ENCODE measurements around the gene PGM2.
A peak's percentile ranks its signal among the peaks of the same experiment; 100 is the strongest.

PGM2 gene

DNA sequence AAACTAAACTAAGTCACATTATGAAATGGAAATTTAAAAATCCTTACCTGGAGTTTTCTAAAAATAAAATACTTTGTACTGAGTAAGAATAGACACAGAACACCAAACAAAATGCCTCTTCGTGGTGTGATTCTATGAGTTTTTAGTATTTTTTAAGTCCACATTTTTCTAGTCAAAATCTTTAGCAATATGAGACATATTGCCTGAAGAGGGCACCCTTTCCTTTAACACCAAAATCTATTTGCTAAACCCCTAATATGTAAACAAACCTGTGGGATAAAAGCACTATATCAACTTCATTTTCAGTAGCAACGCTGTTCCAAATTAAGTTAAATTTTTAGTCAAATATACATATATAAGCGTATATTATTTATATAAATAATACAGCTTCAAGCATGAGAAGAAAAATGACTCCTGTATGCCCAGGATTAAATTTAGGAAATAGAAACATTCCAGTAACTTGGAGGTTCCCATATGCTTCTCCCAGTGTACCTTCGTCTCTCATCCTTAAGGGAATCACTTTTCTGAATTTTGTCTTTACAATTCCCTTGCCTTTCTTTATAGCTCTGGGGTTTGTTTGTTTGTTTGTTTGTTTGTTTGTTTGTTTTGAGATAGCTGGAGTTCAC lies 23.0 kb upstream of the PGM2 start:
- Histone ChIP-seq H3K14ac (ENCODE audit: low read length) (no peak overlapping the region), H3K9ac (ENCODE audit: low read depth, low read length, poor library complexity) (no peak overlapping the region), H3K27ac (replicated peaks; ENCODE audit: low read length) (no peak overlapping the region), H3K36me3 (replicated peaks in 1 of 2; ENCODE audit: control insufficient read depth in 2 of 2, insufficient read depth in 2 of 2, low read length in 2 of 2) (no peaks in the 10 kb centered on the region), H2BK120ac (ENCODE audit: low read depth, low read length) (no peak overlapping the region), H4K8ac (ENCODE audit: low read depth, low read length) (no peak overlapping the region), H3K79me1 (ENCODE audit: low read depth, low read length) (no peaks in the 10 kb centered on the region), H3K18ac (ENCODE audit: low read length) (no peak overlapping the region), H2BK12ac (ENCODE audit: low read length) (no peak overlapping the region), H3K9me3 (replicated peaks in 1 of 2; ENCODE audit: control insufficient read depth in 2 of 2, insufficient read depth in 1 of 2, low read depth in 1 of 2, low read length in 2 of 2) (no peaks in the 10 kb centered on the region), H3K4me2 (ENCODE audit: insufficient read depth, low read length, poor library complexity, severe bottlenecking) (no peak overlapping the region), H3K4me3 (ENCODE audit: low read length in 2 of 2) (no peak overlapping the region), H2BK15ac (ENCODE audit: low read length) (no peak overlapping the region), H3K27me3 (ENCODE audit: control insufficient read depth in 3 of 3, insufficient read depth in 3 of 3, low read depth in 1 of 3, low read length in 3 of 3) (peaks cover 0 to 5% (median 0%) of the 10 kb centered on the region in 3 experiments), H3K4me1 (ENCODE audit: control insufficient read depth in 2 of 2, insufficient read depth in 1 of 2, low read depth in 1 of 2, low read length in 2 of 2) (no peaks in the 10 kb centered on the region), H2BK5ac (ENCODE audit: low read length) (no peak overlapping the region), H4K91ac (ENCODE audit: low read depth, low read length, poor library complexity) (no peak overlapping the region), H3K4ac (ENCODE audit: low read length) (no peak overlapping the region), H2AFZ (ENCODE audit: low read length) (no peak overlapping the region), H2AK5ac (ENCODE audit: low read depth, low read length) (no peak overlapping the region), H3K23ac (ENCODE audit: low read depth, low read length, poor library complexity) (no peak overlapping the region)
- WGBS, 2 donors (ENCODE audit: extremely low coverage in 2 of 2, insufficient read length in 2 of 2, insufficient replicate concordance in 1 of 2) = no CpG with 5 or more reads among the region's 4 CpGs
- no peak for DNase-seq (ENCODE audit: low spot score)

DNA sequence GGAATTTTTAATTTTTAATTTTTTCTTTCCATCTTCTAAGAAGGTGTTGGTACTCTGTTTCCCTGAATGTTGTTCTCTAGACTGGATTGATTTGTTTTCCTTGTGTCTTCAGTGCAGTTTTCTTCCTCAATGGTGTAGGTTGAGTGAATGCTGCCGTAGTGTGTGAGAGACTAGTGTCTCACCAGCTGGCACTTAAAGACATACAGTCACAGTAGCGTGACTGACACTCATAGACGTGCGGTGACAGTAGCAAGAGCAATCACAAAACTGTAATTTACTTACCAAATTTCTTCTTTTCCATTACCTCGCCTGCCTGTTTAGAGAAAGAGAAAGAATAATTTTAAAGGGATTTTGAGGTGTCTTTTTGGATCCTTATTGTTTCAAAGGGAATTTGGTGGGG lies 21.4 kb upstream of the PGM2 start:
- Histone ChIP-seq H3K4me3 (ENCODE audit: low read length in 2 of 2) (no peak overlapping the region), H3K27ac (replicated peaks; ENCODE audit: low read length) (no peak overlapping the region), H2BK15ac (ENCODE audit: low read length) (no peak overlapping the region), H2AFZ (ENCODE audit: low read length) (no peak overlapping the region), H3K4me1 (ENCODE audit: control insufficient read depth in 2 of 2, insufficient read depth in 1 of 2, low read depth in 1 of 2, low read length in 2 of 2) (no peaks in the 10 kb centered on the region), H2BK12ac (ENCODE audit: low read length) (no peak overlapping the region), H4K8ac (ENCODE audit: low read depth, low read length) (no peak overlapping the region), H3K4me2 (ENCODE audit: insufficient read depth, low read length, poor library complexity, severe bottlenecking) (no peak overlapping the region), H4K91ac (ENCODE audit: low read depth, low read length, poor library complexity) (no peak overlapping the region), H3K27me3 (ENCODE audit: control insufficient read depth in 3 of 3, insufficient read depth in 3 of 3, low read depth in 1 of 3, low read length in 3 of 3) (no peaks in the 10 kb centered on the region), H3K14ac (ENCODE audit: low read length) (no peak overlapping the region), H3K18ac (ENCODE audit: low read length) (no peak overlapping the region), H3K9ac (ENCODE audit: low read depth, low read length, poor library complexity) (peak overlapping the region; percentile 47), H2BK120ac (ENCODE audit: low read depth, low read length) (no peak overlapping the region), H3K4ac (ENCODE audit: low read length) (no peak overlapping the region), H3K36me3 (replicated peaks in 1 of 2; ENCODE audit: control insufficient read depth in 2 of 2, insufficient read depth in 2 of 2, low read length in 2 of 2) (no peaks in the 10 kb centered on the region), H3K9me3 (replicated peaks in 1 of 2; ENCODE audit: control insufficient read depth in 2 of 2, insufficient read depth in 1 of 2, low read depth in 1 of 2, low read length in 2 of 2) (no peaks in the 10 kb centered on the region), H3K79me1 (ENCODE audit: low read depth, low read length) (no peaks in the 10 kb centered on the region), H2BK5ac (ENCODE audit: low read length) (no peak overlapping the region), H2AK5ac (ENCODE audit: low read depth, low read length) (no peak overlapping the region), H3K23ac (ENCODE audit: low read depth, low read length, poor library complexity) (no peak overlapping the region)
- no CpG with 5 or more reads among the region's 5 CpGs for WGBS, 2 donors (ENCODE audit: extremely low coverage in 2 of 2, insufficient read length in 2 of 2, insufficient replicate concordance in 1 of 2)
- DNase-seq (ENCODE audit: low spot score) = no peak

- no peak overlapping the region for H3K14ac ChIP-seq (ENCODE audit: low read length)
- H2AK5ac ChIP-seq (ENCODE audit: low read depth, low read length) = no peak overlapping the region
- H2BK12ac ChIP-seq (ENCODE audit: low read length) = no peak overlapping the region
- no peaks in the 10 kb centered on the region for H3K36me3 ChIP-seq (replicated peaks in 1 of 2; ENCODE audit: control insufficient read depth in 2 of 2, insufficient read depth in 2 of 2, low read length in 2 of 2)
- no peak overlapping the region for H2BK120ac ChIP-seq (ENCODE audit: low read depth, low read length)
- H3K23ac ChIP-seq (ENCODE audit: low read depth, low read length, poor library complexity) = no peak overlapping the region
- WGBS, 2 donors (ENCODE audit: extremely low coverage in 2 of 2, insufficient read length in 2 of 2, insufficient replicate concordance in 1 of 2) = no CpG with 5 or more reads among the region's 1 CpG
- H2AFZ ChIP-seq (ENCODE audit: low read length) = no peak overlapping the region
- H3K9ac ChIP-seq (ENCODE audit: low read depth, low read length, poor library complexity) = no peak overlapping the region
- H3K27me3 ChIP-seq (ENCODE audit: control insufficient read depth in 3 of 3, insufficient read depth in 3 of 3, low read depth in 1 of 3, low read length in 3 of 3) = no peaks in the 10 kb centered on the region
- H3K4me1 ChIP-seq (ENCODE audit: control insufficient read depth in 2 of 2, insufficient read depth in 1 of 2, low read depth in 1 of 2, low read length in 2 of 2) = no peaks in the 10 kb centered on the region
- no peak overlapping the region for H3K4me3 ChIP-seq (ENCODE audit: low read length in 2 of 2)
- no peak overlapping the region for H3K4ac ChIP-seq (ENCODE audit: low read length)
- no peak overlapping the region for H4K8ac ChIP-seq (ENCODE audit: low read depth, low read length)
- no peaks in the 10 kb centered on the region for H3K9me3 ChIP-seq (replicated peaks in 1 of 2; ENCODE audit: control insufficient read depth in 2 of 2, insufficient read depth in 1 of 2, low read depth in 1 of 2, low read length in 2 of 2)
- H2BK15ac ChIP-seq (ENCODE audit: low read length) = no peak overlapping the region
- no peak overlapping the region for H2BK5ac ChIP-seq (ENCODE audit: low read length)
- no peak overlapping the region for H4K91ac ChIP-seq (ENCODE audit: low read depth, low read length, poor library complexity)
- H3K4me2 ChIP-seq (ENCODE audit: insufficient read depth, low read length, poor library complexity, severe bottlenecking) = no peak overlapping the region
- H3K27ac ChIP-seq (replicated peaks; ENCODE audit: low read length) = no peak overlapping the region
- no peak overlapping the region for H3K18ac ChIP-seq (ENCODE audit: low read length)
- no peaks in the 10 kb centered on the region for H3K79me1 ChIP-seq (ENCODE audit: low read depth, low read length)
- DNase-seq (ENCODE audit: low spot score) = no peak
These were observed 13.8 kb upstream of the PGM2 start for GRCh38 chr4:37812713-37813112.

DNA sequence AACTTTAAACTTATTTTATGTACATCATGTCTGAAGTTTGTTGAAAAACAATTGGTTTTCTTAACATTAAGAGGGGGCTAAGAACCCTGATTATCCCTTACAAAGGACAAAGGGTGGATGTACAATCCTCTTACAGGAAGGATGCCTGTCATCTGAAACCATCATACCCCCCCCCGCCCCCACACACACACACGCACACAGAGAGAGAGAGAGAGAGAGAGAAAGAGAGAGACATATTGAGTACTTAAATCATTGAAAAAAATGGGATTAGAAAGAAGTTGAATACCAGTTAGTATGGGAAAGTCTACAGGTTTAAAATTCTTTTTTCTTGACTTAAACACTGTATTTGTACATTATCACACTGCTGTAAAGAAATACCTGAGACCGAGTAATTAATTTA lies 10.9 kb upstream of the PGM2 start:
- Histone ChIP-seq H4K91ac (ENCODE audit: low read depth, low read length, poor library complexity) (no peak overlapping the region), H3K27me3 (ENCODE audit: control insufficient read depth in 3 of 3, insufficient read depth in 3 of 3, low read depth in 1 of 3, low read length in 3 of 3) (no peaks in the 10 kb centered on the region), H3K36me3 (replicated peaks in 1 of 2; ENCODE audit: control insufficient read depth in 2 of 2, insufficient read depth in 2 of 2, low read length in 2 of 2) (no peaks in the 10 kb centered on the region), H2BK12ac (ENCODE audit: low read length) (no peak overlapping the region), H2BK15ac (ENCODE audit: low read length) (no peak overlapping the region), H3K18ac (ENCODE audit: low read length) (no peak overlapping the region), H3K14ac (ENCODE audit: low read length) (no peak overlapping the region), H3K4me2 (ENCODE audit: insufficient read depth, low read length, poor library complexity, severe bottlenecking) (no peak overlapping the region), H2AFZ (ENCODE audit: low read length) (no peak overlapping the region), H2BK5ac (ENCODE audit: low read length) (no peak overlapping the region), H3K27ac (replicated peaks; ENCODE audit: low read length) (no peak overlapping the region), H2AK5ac (ENCODE audit: low read depth, low read length) (no peak overlapping the region), H3K4me1 (ENCODE audit: control insufficient read depth in 2 of 2, insufficient read depth in 1 of 2, low read depth in 1 of 2, low read length in 2 of 2) (no peaks in the 10 kb centered on the region), H3K9me3 (replicated peaks in 1 of 2; ENCODE audit: control insufficient read depth in 2 of 2, insufficient read depth in 1 of 2, low read depth in 1 of 2, low read length in 2 of 2) (peaks cover 0 to 3% of the 10 kb centered on the region in 2 donors), H2BK120ac (ENCODE audit: low read depth, low read length) (no peak overlapping the region), H3K4me3 (ENCODE audit: low read length in 2 of 2) (no peak overlapping the region), H3K9ac (ENCODE audit: low read depth, low read length, poor library complexity) (no peak overlapping the region), H3K79me1 (ENCODE audit: low read depth, low read length) (no peaks in the 10 kb centered on the region), H4K8ac (ENCODE audit: low read depth, low read length) (no peak overlapping the region), H3K4ac (ENCODE audit: low read length) (no peak overlapping the region), H3K23ac (ENCODE audit: low read depth, low read length, poor library complexity) (no peak overlapping the region)
- DNase-seq (ENCODE audit: low spot score) = no peak
- no CpG with 5 or more reads among the region's 3 CpGs for WGBS, 2 donors (ENCODE audit: extremely low coverage in 2 of 2, insufficient read length in 2 of 2, insufficient replicate concordance in 1 of 2)

Data from neuronal stem cell (in vitro differentiated cells).